ENCODE measurements around the gene ATP2A2. TPM values are rescaled to one million over a fixed set of nuclear protein-coding genes. Genes with fewer than 3 reads are reported as not detected.

Gene ATP2A2
- polyA plus RNA-seq, 1 donor (not counting 4 experiments of a cell fraction or from before 2014, with no cell fraction given): 127 TPM

DNA sequence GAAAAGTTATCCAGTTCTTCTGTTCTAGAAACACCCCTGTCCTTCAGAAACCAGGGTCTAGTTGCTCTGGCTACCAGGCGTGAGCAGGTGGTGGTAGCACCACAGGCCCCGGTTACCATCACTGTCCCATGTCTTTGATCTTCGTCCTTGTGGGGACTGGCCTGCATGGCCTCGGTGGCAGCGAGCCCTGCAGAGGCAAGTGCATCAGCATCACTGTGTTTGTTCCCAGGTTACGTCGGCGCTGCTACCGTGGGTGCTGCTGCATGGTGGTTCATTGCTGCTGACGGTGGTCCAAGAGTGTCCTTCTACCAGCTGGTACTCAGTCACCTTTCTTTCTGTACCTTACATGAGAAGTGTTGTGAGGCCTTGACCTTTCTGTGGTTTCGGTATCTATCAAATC lies 63.6 kb downstream of the ATP2A2 start:
- peaks cover 34% of the 10 kb centered on the region for H3K4me1 ChIP-seq (ENCODE audit: control insufficient read depth, extremely low read depth, insufficient read depth, low read length)

DNA sequence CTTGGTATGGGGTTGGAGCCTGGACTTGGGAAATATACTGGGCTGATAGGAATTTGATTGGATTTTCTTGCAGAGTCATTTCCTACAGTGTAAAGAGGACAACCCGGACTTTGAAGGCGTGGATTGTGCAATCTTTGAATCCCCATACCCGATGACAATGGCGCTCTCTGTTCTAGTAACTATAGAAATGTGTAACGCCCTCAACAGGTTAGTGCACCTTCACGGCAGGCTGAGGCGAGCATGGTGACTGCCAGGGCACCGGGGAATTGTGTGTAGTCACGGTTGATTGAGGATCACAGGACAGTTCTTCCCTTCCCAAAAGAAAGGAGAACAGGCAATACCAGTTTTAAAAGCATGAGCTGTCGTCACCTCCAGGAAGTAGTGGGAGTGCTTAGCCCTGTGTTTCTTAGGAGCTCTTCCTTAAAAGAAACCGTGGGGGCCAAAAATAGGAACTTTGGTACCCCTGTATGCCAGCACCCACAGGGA lies 64.2 kb downstream of the ATP2A2 start:
- Histone ChIP-seq H3K4me2 (ENCODE audit: control insufficient read depth, extremely low read depth, insufficient read depth, low read depth, low read length) (peak overlapping the region; percentile 46), H4K20me1 (ENCODE audit: control insufficient read depth, extremely low read depth, insufficient read depth, low read length) (no peaks in the 10 kb centered on the region), H3K27ac (ENCODE audit: control insufficient read depth, insufficient read depth, low read length) (peak overlapping the region; percentile 89), H3K79me2 (ENCODE audit: control insufficient read depth, insufficient read depth, low read length) (peaks cover 17% of the 10 kb centered on the region), H3K4me3 (ENCODE audit: control insufficient read depth in 2 of 3, extremely low read depth in 1 of 3, insufficient read depth in 2 of 3, low read depth in 1 of 3, low read length in 3 of 3) (no peak overlapping the region), H3K36me3 (ENCODE audit: control insufficient read depth in 2 of 2, extremely low read depth in 1 of 2, insufficient read depth in 2 of 2, low read length in 2 of 2) (peaks cover 62 to 87% of the 10 kb centered on the region in 2 experiments), H3K4me1 (ENCODE audit: control insufficient read depth, extremely low read depth, insufficient read depth, low read length) (peaks cover 34% of the 10 kb centered on the region), H3K27me3 (ENCODE audit: control insufficient read depth, extremely low read depth, insufficient read depth, low read length) (no peaks in the 10 kb centered on the region), H3K9ac (ENCODE audit: control insufficient read depth, extremely low read depth, insufficient read depth, low read length) (peak overlapping the region; percentile 61), H3K9me1 (ENCODE audit: control insufficient read depth, extremely low read depth, insufficient read depth, low read length) (no peaks in the 10 kb centered on the region), H2AFZ (ENCODE audit: control insufficient read depth, low read length) (no peak overlapping the region), H3K9me3 (ENCODE audit: control insufficient read depth, low read depth, low read length) (no peaks in the 10 kb centered on the region)
- DNase-seq (ENCODE audit: low read depth, low spot score) (peak; percentile 73), FAIRE-seq (peak; percentile 93)
- no peak for TF ChIP-seq EZH2 (IDR thresholded peaks at IDR 0.05; ENCODE audit: low read length)
- TF ChIP-seq, protein P1, sequence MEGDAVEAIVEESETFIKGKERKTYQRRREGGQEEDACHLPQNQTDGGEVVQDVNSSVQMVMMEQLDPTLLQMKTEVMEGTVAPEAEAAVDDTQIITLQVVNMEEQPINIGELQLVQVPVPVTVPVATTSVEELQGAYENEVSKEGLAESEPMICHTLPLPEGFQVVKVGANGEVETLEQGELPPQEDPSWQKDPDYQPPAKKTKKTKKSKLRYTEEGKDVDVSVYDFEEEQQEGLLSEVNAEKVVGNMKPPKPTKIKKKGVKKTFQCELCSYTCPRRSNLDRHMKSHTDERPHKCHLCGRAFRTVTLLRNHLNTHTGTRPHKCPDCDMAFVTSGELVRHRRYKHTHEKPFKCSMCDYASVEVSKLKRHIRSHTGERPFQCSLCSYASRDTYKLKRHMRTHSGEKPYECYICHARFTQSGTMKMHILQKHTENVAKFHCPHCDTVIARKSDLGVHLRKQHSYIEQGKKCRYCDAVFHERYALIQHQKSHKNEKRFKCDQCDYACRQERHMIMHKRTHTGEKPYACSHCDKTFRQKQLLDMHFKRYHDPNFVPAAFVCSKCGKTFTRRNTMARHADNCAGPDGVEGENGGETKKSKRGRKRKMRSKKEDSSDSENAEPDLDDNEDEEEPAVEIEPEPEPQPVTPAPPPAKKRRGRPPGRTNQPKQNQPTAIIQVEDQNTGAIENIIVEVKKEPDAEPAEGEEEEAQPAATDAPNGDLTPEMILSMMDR (optimal IDR thresholded peaks at IDR 0.05 in 1 of 3, IDR thresholded peaks at IDR 0.05 in 1 of 3, conservative IDR thresholded peaks at IDR 0.05 in 1 of 3; ENCODE audit: extremely low read depth in 1 of 3, insufficient read depth in 2 of 3, low read length in 3 of 3): peak in 1 of 3 experiments; percentile 34
- dilution Hi-C loops (cut with MboI; ENCODE audit: extremely low pct_ligation_motif_present, low sequenced_read_pairs): no loop called here

More for the DNA sequence above, 63.6 kb downstream of the ATP2A2 start:
- no peaks in the 10 kb centered on the region for H3K9me1 ChIP-seq (ENCODE audit: control insufficient read depth, extremely low read depth, insufficient read depth, low read length)
- dilution Hi-C loops (cut with MboI; ENCODE audit: extremely low pct_ligation_motif_present, low sequenced_read_pairs): no loop called here
- H3K9me3 ChIP-seq (ENCODE audit: control insufficient read depth, low read depth, low read length): no peaks in the 10 kb centered on the region
- H3K27me3 ChIP-seq (ENCODE audit: control insufficient read depth, extremely low read depth, insufficient read depth, low read length): no peaks in the 10 kb centered on the region
- no peak overlapping the region for H3K4me3 ChIP-seq (ENCODE audit: control insufficient read depth in 2 of 3, extremely low read depth in 1 of 3, insufficient read depth in 2 of 3, low read depth in 1 of 3, low read length in 3 of 3)
- no peak overlapping the region for H2AFZ ChIP-seq (ENCODE audit: control insufficient read depth, low read length)
- peak overlapping the region; percentile 89 for H3K27ac ChIP-seq (ENCODE audit: control insufficient read depth, insufficient read depth, low read length)
- H4K20me1 ChIP-seq (ENCODE audit: control insufficient read depth, extremely low read depth, insufficient read depth, low read length): no peaks in the 10 kb centered on the region
- FAIRE-seq (no peak), DNase-seq (ENCODE audit: low read depth, low spot score) (no peak)
- peaks cover 58 to 81% of the 10 kb centered on the region in 2 experiments for H3K36me3 ChIP-seq (ENCODE audit: control insufficient read depth in 2 of 2, extremely low read depth in 1 of 2, insufficient read depth in 2 of 2, low read length in 2 of 2)
- H3K9ac ChIP-seq (ENCODE audit: control insufficient read depth, extremely low read depth, insufficient read depth, low read length): peak overlapping the region; percentile 50
- H3K4me2 ChIP-seq (ENCODE audit: control insufficient read depth, extremely low read depth, insufficient read depth, low read depth, low read length): peak overlapping the region; percentile 46
- H3K79me2 ChIP-seq (ENCODE audit: control insufficient read depth, insufficient read depth, low read length): peaks cover 17% of the 10 kb centered on the region
- TF ChIP-seq, protein P1 (optimal IDR thresholded peaks at IDR 0.05 in 1 of 3, IDR thresholded peaks at IDR 0.05 in 1 of 3, conservative IDR thresholded peaks at IDR 0.05 in 1 of 3; ENCODE audit: extremely low read depth in 1 of 3, insufficient read depth in 2 of 3, low read length in 3 of 3): no peak
- TF ChIP-seq EZH2 (IDR thresholded peaks at IDR 0.05; ENCODE audit: low read length): no peak
